DMS153 treated with DMSO at 0.1 percent for 48 hours (cell line): ENCODE data around the gene CLDND1.

Experiments used
- DNase-seq: peaks from one replicate; lab custom pipeline; 2025; ENCODE audit not compliant: unreplicated experiment; lab: John Stamatoyannopoulos, UW

CLDND1 gene

DNA sequence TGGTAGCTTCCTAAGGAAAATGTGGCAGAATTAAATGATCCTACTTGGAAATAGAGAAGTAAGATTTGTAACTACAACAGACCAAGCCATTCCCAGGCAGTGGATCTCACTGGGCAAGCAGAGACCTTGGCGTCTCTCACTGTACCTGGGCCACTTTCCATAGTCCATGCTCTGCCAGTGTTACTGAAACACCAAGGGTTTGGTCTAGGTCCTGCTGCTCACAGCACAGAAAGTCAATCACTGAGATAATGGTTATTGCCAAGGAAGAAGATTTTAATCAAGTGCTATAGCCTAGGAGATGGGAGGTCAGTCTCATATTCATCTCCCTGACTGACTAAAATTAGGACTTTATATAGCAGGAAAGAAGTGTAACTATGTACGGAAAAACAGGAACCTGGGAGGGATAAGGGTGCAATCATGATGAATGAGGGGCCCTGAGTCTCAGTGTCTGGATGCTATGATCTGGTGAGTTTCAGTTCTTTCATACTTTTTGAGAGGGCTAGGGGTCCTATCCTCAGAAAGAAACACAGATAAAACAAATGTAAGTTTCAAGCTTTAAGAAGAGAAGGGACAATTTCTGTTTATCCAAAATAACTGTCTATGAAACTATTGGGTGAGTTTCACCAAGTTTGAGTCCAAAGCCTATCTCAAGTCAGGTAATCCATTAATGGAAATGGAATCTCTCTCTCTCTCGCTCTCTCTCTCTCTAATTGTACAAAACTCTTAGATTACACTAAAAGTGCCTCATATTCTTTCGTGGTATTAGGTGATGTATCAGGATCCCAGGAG, 29.7 kb upstream of the CLDND1 start:
- DNase-seq = no peak

- DNase-seq = no peak
These were observed 29.1 kb upstream of the CLDND1 start for GRCh38 chr3:98551754-98552153.

GRCh38 chr3:98551236-98551635, 28.5 kb upstream of the CLDND1 start:
- no peak for DNase-seq

DNA sequence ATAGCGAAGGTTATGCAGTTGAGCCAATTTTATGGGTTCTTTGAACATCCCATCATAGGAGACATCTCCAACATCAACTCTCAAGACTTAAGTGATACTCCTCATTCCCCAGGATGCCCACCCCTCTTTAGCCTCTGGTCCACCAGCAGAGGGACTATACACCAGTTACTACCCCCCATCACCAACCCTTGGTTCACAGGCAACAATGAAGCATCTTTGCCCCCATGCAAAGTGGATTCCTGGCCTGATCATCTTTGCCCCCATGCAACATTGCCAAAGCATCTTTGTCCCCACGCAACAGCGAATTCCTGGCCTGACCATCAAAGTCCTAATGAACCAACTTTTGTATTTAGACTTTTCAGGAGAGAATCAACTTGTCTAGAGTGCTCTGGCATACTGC, 28.1 kb upstream of the CLDND1 start:
- DNase-seq = no peak

DNA sequence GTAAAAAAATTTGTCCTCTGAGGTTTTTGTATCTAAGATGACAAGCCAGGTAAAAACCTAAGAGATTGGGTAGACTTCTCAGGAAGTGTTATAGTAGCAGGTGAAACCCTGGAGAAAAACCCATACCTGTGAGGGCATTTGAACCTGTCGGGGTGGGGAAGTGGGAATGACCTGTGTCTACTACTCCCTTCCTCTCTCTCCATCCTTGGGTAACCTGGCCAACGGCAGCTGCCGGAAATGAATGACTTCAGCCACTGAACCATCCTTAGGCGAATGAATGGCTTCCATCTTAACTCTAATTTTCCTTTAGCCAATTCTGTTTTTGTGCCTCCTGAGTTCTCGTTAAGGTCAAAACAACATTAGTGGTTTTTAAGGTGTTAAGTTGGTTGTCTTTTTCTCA, 25.8 kb upstream of the CLDND1 start:
- no peak for DNase-seq

GRCh38 chr3:98545940-98546339, 23.2 kb upstream of the CLDND1 start:
- no peak for DNase-seq

GRCh38 chr3:98542623-98543022, 19.9 kb upstream of the CLDND1 start:
- DNase-seq = no peak

GRCh38 chr3:98541695-98542094, 19.0 kb upstream of the CLDND1 start:
- DNase-seq = no peak

DNA sequence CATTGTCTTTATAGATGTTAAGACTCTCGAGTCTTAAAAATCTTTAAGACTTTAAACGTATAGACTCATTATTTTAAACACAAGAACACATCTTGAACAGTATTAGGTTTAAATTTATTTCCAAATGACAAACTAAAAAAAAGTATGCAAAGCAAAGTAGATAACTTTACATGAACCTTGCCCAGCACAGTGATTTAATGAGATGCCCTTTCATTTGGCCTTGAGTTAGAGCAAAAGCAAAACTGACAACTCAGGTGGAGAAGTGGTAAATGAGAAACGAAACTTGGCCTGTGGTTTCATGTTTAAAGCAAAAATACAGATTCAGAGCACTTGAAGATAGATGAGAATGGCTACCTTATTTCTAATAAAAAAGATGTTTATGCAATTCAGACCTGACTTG, 17.6 kb upstream of the CLDND1 start:
- DNase-seq = no peak

GRCh38 chr3:98536456-98537017, 13.8 kb upstream of the CLDND1 start:
- no peak for DNase-seq

DNA sequence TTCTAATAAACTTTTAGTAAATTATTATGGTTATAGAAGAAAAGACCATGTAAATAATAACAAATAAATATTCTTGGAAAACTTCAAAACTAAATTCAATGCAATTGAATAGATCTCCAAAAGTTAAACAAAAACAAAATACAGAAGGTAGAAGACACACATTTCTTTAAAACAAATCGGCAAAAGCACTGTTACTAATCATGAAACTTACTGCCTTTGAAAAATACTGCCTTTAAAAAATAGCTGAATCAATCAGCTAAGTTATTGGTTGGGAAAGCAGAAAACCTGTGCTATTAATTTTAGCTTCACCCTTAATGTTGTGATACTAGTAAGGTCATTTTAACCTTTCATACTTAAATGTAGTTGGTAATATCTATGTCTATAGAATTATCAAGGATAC, 12.0 kb upstream of the CLDND1 start:
- no peak for DNase-seq

GRCh38 chr3:98534168-98534567, 11.5 kb upstream of the CLDND1 start:
- DNase-seq = no peak

- DNase-seq = no peak
These were observed 10.2 kb upstream of the CLDND1 start for GRCh38 chr3:98532709-98533571.

DNA sequence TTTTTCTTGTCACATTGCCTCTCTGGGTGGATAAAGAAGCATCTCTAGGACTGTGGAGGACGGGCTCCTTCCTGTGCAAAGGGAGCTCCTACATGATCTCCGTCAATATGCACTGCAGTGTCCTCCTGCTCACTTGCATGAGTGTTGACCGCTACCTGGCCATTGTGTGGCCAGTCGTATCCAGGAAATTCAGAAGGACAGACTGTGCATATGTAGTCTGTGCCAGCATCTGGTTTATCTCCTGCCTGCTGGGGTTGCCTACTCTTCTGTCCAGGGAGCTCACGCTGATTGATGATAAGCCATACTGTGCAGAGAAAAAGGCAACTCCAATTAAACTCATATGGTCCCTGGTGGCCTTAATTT, 9.6 kb upstream of the CLDND1 start:
- no peak for DNase-seq

DNA sequence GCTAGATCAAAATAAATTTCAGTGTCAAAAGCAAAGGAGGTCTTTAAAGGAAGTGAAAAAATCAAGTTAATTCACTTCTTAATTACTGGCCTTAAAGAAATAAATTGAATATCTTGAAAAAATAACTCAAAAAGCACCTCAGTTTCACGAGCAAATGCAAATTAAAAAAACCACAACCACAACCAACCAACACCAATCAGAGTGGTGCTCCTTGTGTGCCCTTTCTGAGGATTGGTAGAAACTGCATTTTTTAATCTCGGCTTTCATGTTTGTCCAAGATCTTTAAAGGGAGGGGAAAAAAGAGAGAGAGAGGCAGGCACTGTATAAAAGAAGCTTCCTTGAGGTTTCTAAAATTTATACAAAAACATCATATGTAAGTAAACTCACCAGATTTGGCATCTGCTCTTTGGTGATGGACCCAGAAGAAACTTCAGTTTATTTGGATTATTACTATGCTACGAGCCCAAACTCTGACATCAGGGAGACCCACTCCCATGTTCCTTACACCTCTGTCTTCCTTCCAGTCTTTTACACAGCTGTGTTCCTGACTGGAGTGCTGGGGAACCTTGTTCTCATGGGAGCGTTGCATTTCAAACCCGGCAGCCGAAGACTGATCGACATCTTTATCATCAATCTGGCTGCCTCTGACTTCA, 9.0 kb upstream of the CLDND1 start, which contains the start of gene GPR15:
Gene GPR15, plus strand, starts transcription at position 357 of the 653 bp plus-strand sequence. Its CDS starts 56 bp downstream, at position 413.
- DNase-seq = no peak

DNA sequence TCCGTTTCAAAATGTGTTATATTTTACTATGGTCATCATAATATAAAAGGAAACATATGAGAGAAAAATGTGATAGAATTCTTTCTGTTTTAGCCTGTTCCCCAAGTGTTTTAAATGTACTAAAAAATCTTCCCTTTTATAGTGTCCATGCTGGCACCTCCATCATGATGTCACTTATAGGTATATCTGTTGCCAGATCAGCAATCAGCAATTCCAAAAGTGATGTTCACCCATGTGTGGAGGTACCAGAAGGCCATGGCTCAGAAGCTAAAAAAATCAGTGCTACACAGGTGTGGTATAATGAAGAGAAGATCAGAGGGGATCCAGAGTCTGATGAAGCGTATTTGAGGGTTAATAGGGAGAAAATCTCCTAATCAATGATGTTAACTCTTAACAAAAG, 8.0 kb upstream of the CLDND1 start:
- no peak for DNase-seq

- DNase-seq = no peak
These were observed 7.3 kb upstream of the CLDND1 start for GRCh38 chr3:98529856-98530459.

DNA sequence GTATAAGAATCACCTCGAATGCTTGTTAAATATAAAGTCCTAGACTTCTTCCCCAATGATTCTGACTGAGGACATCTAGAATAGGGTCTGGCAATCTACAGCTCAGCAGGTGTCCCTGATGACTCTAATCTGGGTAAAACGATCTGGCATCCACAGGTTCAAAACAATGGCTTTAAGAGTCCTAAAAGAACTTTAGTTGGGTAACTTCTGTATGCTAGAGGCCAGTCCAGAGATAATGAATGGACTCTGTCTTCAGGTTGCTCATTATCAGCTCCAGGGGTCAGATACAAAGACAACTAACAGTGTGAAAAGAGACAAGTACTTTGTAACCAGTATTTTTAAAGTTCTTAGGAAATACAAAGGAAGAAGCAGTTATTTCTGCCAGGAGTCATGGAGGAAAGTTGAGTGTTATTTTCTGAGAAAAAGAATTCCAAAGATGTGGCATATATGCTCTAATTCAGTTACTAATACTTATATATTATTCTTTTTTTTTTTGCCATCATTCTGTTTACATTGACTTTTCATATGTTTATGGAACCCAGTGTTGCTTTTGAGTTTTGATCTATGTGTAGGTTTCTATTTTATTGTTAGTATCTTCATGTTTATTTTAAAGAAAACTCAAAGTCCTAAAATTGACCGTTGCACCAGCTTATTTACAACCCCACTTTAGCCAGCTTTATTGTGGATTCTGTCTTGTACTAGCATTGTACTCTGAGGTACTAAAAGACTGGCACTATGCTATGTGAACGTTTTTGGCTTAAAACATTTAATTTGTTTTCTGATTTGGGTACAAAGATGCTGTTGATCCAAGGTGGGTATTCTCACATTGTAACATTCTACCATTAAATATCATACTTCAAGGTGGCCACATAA, 6.0 kb upstream of the CLDND1 start:
- no peak for DNase-seq

DNA sequence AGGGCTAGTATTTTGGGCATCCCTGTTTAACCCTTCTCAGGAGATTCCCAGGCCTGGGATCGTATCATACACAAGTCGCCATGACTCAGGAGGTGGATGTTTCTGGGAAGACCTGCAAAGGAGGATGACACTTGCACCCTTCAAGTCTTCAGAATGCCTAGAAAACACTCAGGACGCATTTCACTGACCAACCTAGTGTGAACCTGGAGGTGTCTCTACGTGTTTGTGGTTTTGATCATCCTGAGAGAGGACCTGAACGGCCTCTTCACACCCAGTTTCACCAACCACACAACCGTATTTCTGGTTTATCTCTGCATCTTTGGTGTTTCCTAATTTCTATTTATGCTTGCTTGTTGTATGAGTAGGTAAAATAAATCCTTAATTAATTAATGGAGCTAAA, 2.8 kb upstream of the CLDND1 start:
- DNase-seq = no peak

DNA sequence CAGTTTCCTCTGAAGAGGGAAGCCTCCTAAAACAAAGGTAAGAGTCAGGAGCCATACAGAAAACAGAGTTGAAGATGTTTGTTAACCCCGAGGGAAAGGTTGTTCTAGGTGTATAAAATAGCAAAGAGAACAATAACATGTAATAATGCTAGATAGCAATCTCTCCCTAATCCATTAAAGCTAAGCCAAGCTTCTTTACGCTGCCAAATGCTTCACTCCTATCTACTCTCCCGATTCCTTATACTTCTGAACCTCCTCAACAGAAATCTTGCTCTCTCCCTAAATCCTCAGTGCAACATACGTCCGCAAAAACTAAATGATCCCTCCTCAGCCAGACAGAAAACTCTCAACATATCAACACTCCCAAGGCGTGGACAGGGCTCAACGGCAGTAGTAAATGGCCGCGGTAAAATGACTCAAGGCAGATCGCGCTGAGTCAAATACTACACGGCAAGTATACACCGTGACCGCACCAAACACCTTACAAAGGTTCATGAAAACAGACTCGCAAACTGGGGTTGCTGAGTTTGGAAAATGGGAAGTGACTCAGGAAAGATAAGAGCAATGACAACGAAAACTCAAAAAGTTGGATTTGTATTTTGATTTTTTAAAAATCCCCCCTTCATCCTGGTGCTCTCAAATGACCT, 682 bp downstream of the CLDND1 start:
- DNase-seq = no peak
